K562 treated with DMSO at 1 percent for 48 hours (cell line): ENCODE measurements around the gene PHYKPL. TPM values are rescaled to one million over a fixed set of nuclear protein-coding genes. Genes with fewer than 3 reads are reported as not detected.

Source experiments
- total RNA-seq: library from RNA; unstranded; fragments of 300-600 nt; gene quantifications from 2 replicates; pipeline ENCODE4 v1.2.3, GENCODE V29; 2022; ENCODE audit warnings: low replicate concordance; ENCODE audit errors: extremely low read depth

Gene PHYKPL
- not detected in 2 replicates for total RNA-seq

DNA sequence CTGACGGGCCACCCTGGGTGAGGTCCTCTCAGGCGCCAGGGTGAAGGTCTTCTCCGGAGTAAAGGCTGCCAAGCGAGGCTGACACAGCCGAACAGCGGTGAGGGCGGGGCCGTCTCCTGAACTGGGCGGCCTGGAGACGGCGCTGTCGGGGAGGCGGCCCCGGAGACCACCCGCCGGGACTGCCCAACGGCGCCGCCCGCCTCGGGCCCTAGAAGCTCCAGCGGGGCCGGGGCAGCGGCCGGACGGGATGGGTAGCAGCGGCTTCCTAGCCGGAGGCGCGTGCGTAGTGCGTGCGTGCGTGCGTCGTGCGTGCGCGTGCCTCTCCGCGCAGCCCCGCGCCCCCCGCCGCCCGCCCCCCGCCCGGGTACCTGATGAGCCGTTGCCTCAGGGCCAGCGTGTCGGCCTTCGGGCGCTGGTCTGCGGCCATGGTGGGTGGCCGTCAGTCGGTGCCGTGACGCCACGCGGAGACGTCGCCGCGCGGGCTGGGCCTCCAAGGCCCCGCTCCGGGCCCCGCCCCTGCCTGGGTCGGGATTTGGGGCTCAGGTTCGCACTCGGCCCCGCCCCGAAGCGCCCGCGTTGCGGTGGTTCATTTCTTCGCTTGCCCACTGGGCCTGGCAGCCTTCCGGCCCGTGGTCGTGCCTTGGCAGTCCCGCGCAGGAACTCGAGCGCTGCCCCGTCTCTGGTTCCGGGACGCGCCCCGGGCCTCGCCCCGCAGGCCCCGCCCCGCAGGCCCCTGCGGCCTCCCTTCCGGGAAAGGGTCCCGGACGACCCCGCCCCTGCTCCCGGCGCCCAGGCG lies at the start of gene PHYKPL:
Gene PHYKPL, minus strand, starts transcription at position 679 of the 796 bp plus-strand sequence. Its CDS starts 252 bp downstream, at position 427.

DNA sequence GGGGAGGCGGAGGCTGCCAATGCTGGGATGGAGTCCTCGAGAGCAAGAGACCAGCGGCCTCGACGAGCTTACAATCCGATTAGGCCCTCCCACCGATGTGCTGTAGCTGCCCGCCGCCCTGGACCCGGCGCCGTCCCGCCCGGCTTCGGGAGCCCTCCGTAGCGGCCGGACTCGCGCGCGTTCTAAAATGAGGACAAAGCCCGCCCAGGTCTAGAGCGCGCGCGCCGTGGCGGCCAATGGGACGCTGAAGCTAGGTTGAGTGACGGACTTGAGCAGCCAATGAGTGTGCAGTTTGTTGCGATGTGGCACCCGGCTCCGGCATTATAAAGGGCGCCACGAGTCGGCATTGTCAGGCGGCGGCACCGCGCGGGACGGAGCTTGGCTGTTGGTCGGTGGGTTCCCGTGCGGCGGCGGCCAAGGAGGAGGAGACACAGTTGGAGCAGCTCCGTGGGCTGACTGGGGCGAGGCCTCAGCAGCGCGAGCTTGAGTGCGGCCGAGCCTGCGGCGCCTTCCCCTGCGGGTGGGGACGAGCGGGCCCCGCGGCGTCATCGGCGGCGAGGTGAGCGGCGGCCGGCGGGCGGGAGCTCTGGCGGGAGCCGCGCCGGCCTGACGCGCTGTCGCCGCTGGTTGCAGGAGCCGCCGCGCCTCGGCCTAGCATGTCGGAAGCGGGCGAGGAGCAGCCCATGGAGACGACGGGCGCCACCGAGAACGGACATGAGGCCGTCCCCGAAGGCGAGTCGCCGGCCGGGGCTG lies 28.2 kb downstream of the PHYKPL start, which contains the start of gene HNRNPAB:
Gene HNRNPAB, plus strand, starts transcription at position 352 of the 753 bp plus-strand sequence. Its CDS starts 305 bp downstream, at position 657.

DNA sequence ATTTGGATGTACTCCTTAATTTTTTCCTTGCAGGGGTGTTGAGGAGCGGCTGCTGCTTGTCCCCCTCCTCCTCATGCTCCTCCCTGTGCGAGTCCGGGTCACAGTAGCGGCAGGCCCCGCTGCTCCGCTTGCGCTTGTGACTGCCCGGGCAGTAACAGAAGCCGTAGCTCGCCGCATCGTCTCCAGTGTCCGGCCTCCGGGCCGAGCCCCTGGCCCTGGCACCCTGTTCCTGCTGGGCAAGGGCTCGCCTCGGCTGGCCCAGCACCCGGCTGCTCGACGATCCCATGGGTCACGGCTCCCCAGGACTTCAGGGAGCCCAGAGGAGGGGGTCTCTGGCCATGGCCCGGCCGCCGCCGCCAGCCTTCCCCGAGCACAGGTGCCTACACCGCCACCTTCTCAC lies 45.6 kb downstream of the PHYKPL start, which contains the start of gene GMCL2:
Gene GMCL2, minus strand, starts transcription at position 358 of the 400 bp plus-strand sequence. Its CDS starts 72 bp downstream, at position 286.

Other genes with a start within 250 kb of the PHYKPL start
- gene PROP1, start 236.6 kb downstream of the PHYKPL start, total RNA-seq: not detected in 2 replicates
- not detected in 2 replicates for gene N4BP3, start 119.3 kb downstream of the PHYKPL start, total RNA-seq
- not detected in 2 replicates for gene RMND5B, start 101.8 kb downstream of the PHYKPL start, total RNA-seq
- gene NHP2, start 78.9 kb downstream of the PHYKPL start, total RNA-seq: not detected in 2 replicates
- not detected in 2 replicates for gene GMCL2, start 45.4 kb downstream of the PHYKPL start, total RNA-seq
- not detected in 2 replicates for gene HNRNPAB, start 28.3 kb downstream of the PHYKPL start, total RNA-seq